Left lobe of liver (tissue), 1 donor: Measurements from ENCODE around the gene NQO1. TPM values are rescaled to one million over a fixed set of nuclear protein-coding genes. Genes with fewer than 3 reads are reported as not detected.

ENCODE experiments used
- total RNA-seq: library from RNA; stranded (reverse); gene quantifications from one replicate; pipeline ENCODE4 v1.2.1, GENCODE V29; 2021
- donor health status: DM: no; HTN: yes; CAD: no.

Gene NQO1
- total RNA-seq, 1 donor from 2014 or later, result 4.9 TPM

Other genes with a start within 250 kb of the NQO1 start
- gene NFAT5, start 160.6 kb downstream of the NQO1 start, total RNA-seq, result 10.0 TPM
- gene NOB1, start 28.4 kb upstream of the NQO1 start, total RNA-seq, result 13.8 TPM
- gene WWP2, start 35.8 kb upstream of the NQO1 start, total RNA-seq, result 24.5 TPM
- gene CLEC18A, start 224.8 kb upstream of the NQO1 start, total RNA-seq, result 0.35 TPM